Epithelial cell of proximal tubule (primary cell): ENCODE data around the gene TEDC2. TPM values are rescaled to one million over a fixed set of nuclear protein-coding genes. Genes with fewer than 3 reads are reported as not detected.

Experiments
- DNase-seq: peaks from one replicate; pipeline ENCODE4 v3.0.0-alpha.2; 2011; ENCODE audit warnings: low read depth
- H3K4me3 ChIP-seq: 2 replicates; pipeline ENCODE4 v1.5.1; 2011; ENCODE audit warnings: low read depth, mild to moderate bottlenecking, low read length
- total RNA-seq: library from RNA; depleted of rRNA; stranded (reverse); fragments of >200 nt; gene quantifications from 2 replicates; pipeline ENCODE4 v1.2.3, GENCODE V29; 2015
- TF ChIP-seq, protein P1 (sequence below): conservative IDR thresholded peaks from 2 replicates; pipeline ENCODE4 v1.5.1; 2012; ENCODE audit warnings: low read depth, mild to moderate bottlenecking, low read length

Gene TEDC2
- total RNA-seq, 1 donor from 2014 or later: 26.0 TPM

GRCh38 chr16:2497116-2497630 is 37.3 kb downstream of the TEDC2 start:
- no peak for DNase-seq
- H3K4me3 ChIP-seq: no peak overlapping the region
- TF ChIP-seq, protein P1, sequence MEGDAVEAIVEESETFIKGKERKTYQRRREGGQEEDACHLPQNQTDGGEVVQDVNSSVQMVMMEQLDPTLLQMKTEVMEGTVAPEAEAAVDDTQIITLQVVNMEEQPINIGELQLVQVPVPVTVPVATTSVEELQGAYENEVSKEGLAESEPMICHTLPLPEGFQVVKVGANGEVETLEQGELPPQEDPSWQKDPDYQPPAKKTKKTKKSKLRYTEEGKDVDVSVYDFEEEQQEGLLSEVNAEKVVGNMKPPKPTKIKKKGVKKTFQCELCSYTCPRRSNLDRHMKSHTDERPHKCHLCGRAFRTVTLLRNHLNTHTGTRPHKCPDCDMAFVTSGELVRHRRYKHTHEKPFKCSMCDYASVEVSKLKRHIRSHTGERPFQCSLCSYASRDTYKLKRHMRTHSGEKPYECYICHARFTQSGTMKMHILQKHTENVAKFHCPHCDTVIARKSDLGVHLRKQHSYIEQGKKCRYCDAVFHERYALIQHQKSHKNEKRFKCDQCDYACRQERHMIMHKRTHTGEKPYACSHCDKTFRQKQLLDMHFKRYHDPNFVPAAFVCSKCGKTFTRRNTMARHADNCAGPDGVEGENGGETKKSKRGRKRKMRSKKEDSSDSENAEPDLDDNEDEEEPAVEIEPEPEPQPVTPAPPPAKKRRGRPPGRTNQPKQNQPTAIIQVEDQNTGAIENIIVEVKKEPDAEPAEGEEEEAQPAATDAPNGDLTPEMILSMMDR: no peak

DNA sequence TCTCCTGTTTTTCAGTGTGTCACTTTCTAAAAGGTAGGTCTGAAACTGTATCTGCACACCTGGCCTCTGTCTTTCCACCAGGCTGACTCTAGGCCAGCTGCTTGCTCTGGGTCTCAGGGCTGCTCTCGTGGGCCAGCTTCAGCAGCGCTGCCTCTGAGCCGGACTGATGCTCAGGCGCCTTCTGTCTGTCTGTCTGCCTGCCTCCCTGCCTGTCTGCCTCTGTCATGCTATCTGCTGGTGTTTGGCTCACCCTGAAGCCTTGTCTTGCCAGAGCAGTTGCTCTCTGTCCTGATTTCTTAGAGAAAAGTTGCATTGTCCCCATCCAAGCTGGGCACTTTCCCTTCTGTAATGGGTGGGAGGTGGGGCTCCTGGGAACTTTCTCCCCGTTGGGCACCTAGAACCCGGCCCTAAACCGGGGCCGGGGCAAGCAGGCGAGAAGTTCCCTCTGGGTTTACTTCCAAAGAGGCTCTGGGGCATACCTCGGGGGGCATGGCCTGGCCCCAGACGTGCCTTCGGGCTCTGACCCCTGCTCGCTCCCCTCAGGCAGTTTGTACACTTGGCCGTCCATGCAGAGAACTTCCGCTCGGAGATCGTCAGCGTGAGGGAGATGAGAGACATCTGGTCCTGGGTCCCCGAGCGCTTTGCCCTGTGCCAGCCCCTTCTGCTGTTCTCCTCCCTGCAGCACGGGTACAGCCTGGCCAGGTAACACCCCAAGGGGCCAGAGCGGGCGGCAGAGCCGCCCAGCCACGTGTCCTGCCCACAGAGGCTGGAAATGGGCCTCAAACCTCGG is 38.0 kb downstream of the TEDC2 start:
- TF ChIP-seq, protein P1: no peak
- no peak overlapping the region for H3K4me3 ChIP-seq
- no peak for DNase-seq

GRCh38 chr16:2498531-2499253 is 38.8 kb downstream of the TEDC2 start:
- no peak for DNase-seq
- TF ChIP-seq, protein P1: no peak
- no peak overlapping the region for H3K4me3 ChIP-seq

DNA sequence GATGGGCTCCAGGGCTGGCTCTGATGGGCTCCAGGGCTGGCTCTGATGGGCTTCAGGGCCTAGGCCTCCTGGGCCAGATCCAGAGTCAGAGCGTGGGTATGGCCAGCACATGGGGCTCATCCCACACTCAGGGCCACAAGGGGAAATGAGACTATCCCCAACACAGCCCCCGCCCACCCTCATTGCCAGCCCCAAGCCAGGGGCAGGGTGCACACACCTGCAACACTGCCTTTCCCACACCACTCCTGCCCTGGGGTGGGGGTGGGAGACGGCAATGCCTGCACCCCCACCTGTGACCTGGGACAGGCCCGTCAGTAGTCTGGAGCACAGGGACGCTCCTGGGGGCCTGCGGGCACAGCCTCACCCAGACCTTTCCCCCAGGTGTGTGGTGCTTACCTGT is 39.5 kb downstream of the TEDC2 start:
- DNase-seq: no peak
- TF ChIP-seq, protein P1: no peak
- no peak overlapping the region for H3K4me3 ChIP-seq

DNA sequence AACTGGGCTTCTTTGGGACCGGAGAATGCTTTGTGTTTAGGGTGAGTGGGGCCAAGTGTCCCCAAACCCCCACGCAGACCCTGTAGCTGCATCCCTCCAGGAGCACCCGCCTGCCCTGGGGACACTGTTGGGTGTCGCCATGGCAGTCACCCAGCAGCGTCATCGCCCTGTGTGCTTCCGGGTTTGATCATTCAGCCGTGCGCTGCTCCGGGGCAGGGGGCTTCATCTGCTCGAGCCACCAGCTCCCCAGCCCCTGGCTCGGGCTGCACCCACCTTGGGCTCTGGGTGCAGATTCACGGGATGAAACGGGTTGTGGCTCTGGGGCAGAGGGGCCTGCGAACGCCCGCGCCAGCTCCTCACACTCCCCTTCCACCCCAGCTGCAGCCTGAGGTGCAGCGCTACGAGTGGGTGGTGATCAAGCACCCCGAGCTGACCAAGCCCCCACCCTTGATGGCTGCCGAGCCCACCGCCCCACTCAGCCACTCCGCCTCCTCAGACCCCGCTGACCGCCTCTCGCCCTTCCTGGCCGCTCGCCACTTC is 40.1 kb downstream of the TEDC2 start:
- H3K4me3 ChIP-seq: no peak overlapping the region
- DNase-seq: no peak
- TF ChIP-seq, protein P1: no peak

- TF ChIP-seq, protein P1: no peak
- no peak for DNase-seq
These were observed 40.6 kb downstream of the TEDC2 start for GRCh38 chr16:2500430-2500917.

More at GRCh38 chr16:2500430-2500917, 40.6 kb downstream of the TEDC2 start:
- no peak overlapping the region for H3K4me3 ChIP-seq
